KOPT-K1 (cell line): ENCODE measurements around the gene TMC6.
"Not testable (repeated sequence)": the region's sequence is repeated elsewhere in the genome, so short reads cannot be mapped to it uniquely, and the experiment has no call there.

ENCODE experiments used
- H3K27ac ChIP-seq: fragments of 200-600 bp; sonication (generic); 2 replicates; pipeline ENCODE4 v1.5.1; 2016; ENCODE audit warnings: antibody characterized with exemption, mild to moderate bottlenecking, low read depth, low read length; ENCODE audit not compliant: poor library complexity, severe bottlenecking
- H3K36me3 ChIP-seq: fragments of 200-600 bp; sonication (generic); 2 replicates; pipeline ENCODE4 v1.5.1; 2017; ENCODE audit warnings: antibody characterized with exemption, mild to moderate bottlenecking, low read length, moderate library complexity; ENCODE audit not compliant: insufficient read depth
- H3K9me3 ChIP-seq: fragments of 200-600 bp; sonication (generic); 2 replicates; pipeline ENCODE4 v1.5.1; 2017; ENCODE audit warnings: antibody characterized with exemption, low read length, mild to moderate bottlenecking; ENCODE audit not compliant: insufficient read depth, poor library complexity, severe bottlenecking

The TMC6 gene

GRCh38 chr17:78124081-78124835 is 4.3 kb downstream of the TMC6 start:
- no peaks in the 10 kb centered on the region for H3K9me3 ChIP-seq
- no peak overlapping the region for H3K27ac ChIP-seq
- H3K36me3 ChIP-seq = peaks cover 44% of the 10 kb centered on the region

- Histone ChIP-seq H3K36me3 (peaks cover 49% of the 10 kb centered on the region), H3K9me3 (no peaks in the 10 kb centered on the region), H3K27ac (no peak overlapping the region)
These were observed 5.2 kb downstream of the TMC6 start for GRCh38 chr17:78123258-78123929.

GRCh38 chr17:78122931-78123249 is 5.7 kb downstream of the TMC6 start:
- H3K27ac ChIP-seq = no peak overlapping the region

GRCh38 chr17:78122216-78122930 is 6.2 kb downstream of the TMC6 start:
- Histone ChIP-seq H3K9me3 (no peaks in the 10 kb centered on the region), H3K36me3 (peaks cover 49% of the 10 kb centered on the region), H3K27ac (peak overlapping the region; percentile 56)

More at GRCh38 chr17:78122931-78123249, 5.7 kb downstream of the TMC6 start:
- Histone ChIP-seq H3K36me3 (peaks cover 49% of the 10 kb centered on the region), H3K9me3 (no peaks in the 10 kb centered on the region)

GRCh38 chr17:78121801-78122215 is 6.7 kb downstream of the TMC6 start:
- Histone ChIP-seq H3K36me3 (peaks cover 54% of the 10 kb centered on the region), H3K27ac (peak overlapping the region; percentile 56), H3K9me3 (no peaks in the 10 kb centered on the region)

- Histone ChIP-seq H3K9me3 (no peaks in the 10 kb centered on the region), H3K27ac (peak overlapping the region; percentile 56), H3K36me3 (peaks cover 56% of the 10 kb centered on the region)
These were observed 7.4 kb downstream of the TMC6 start for GRCh38 chr17:78120971-78121800.

- Histone ChIP-seq H3K9me3 (no peaks in the 10 kb centered on the region), H3K27ac (no peak overlapping the region), H3K36me3 (peaks cover 51% of the 10 kb centered on the region)
These were observed 8.0 kb downstream of the TMC6 start for GRCh38 chr17:78120537-78120936.

GRCh38 chr17:78118801-78119241 is 9.7 kb downstream of the TMC6 start:
- peaks cover 47% of the 10 kb centered on the region for H3K36me3 ChIP-seq
- H3K27ac ChIP-seq = no peak overlapping the region
- H3K9me3 ChIP-seq = no peaks in the 10 kb centered on the region

GRCh38 chr17:78117027-78117981 is 11.3 kb downstream of the TMC6 start:
- H3K9me3 ChIP-seq = no peaks in the 10 kb centered on the region
- no peak overlapping the region for H3K27ac ChIP-seq
- peaks cover 39% of the 10 kb centered on the region; the same call in 1 of the 2 replicates for H3K36me3 ChIP-seq

GRCh38 chr17:78116411-78116810 is 12.1 kb downstream of the TMC6 start:
- no peaks in the 10 kb centered on the region for H3K9me3 ChIP-seq
- H3K36me3 ChIP-seq = peaks cover 39% of the 10 kb centered on the region; the same call in 1 of the 2 replicates
- H3K27ac ChIP-seq = no peak overlapping the region

- H3K36me3 ChIP-seq = peaks cover 42% of the 10 kb centered on the region; the same call in 1 of the 2 replicates
- not testable (repeated sequence) for H3K9me3 ChIP-seq, H3K27ac ChIP-seq
These were observed 12.8 kb downstream of the TMC6 start for GRCh38 chr17:78115803-78116202.

GRCh38 chr17:78114831-78115723 is 13.5 kb downstream of the TMC6 start:
- H3K36me3 ChIP-seq = peaks cover 43% of the 10 kb centered on the region; the same call in 1 of the 2 replicates
- H3K27ac ChIP-seq = no peak overlapping the region
- no peaks in the 10 kb centered on the region for H3K9me3 ChIP-seq
